Renal pelvis (tissue), 12 donors: ENCODE data around the gene IL31RA. TPM values are rescaled to one million over a fixed set of nuclear protein-coding genes. Genes with fewer than 3 reads are reported as not detected.
A peak's percentile ranks its signal among the peaks of the same experiment; 100 is the strongest.
"Not testable (repeated sequence)": the region's sequence is repeated elsewhere in the genome, so short reads cannot be mapped to it uniquely, and the experiment has no call there.

Experiments used
- DNase-seq: peaks from one replicate; pipeline ENCODE4 v3.0.0-alpha.2; 2013
- long read RNA-seq, 16 experiments: transcript quantifications; one replicate each; lab custom pipeline, GENCODE V29; 2026
- polyA plus RNA-seq, 3 donors: library from polyadenylated mRNA; unstranded; fragments of 120-200 nt; gene quantifications; one replicate each; pipeline ENCODE4 v1.2.1, GENCODE V29; 2013; ENCODE audit not compliant: insufficient read length in 3 of 3

Gene IL31RA
- polyA plus RNA-seq = under 1 TPM in 2 of 3 donors, not detected in 1; 0.07 to 0.13 TPM
- long read RNA-seq, donor 1 = 0 reads
- long read RNA-seq, donor 2 = 0 reads
- long read RNA-seq, donor 3 = 0 reads
- long read RNA-seq, donor 4 = 0 reads
- long read RNA-seq, donor 5 = 0 reads
- long read RNA-seq, donor 6 = 0 reads
- long read RNA-seq, donor 7 = 0 reads
- long read RNA-seq, donor 8 = 0 reads
- long read RNA-seq, donor 9 = 0 reads
- long read RNA-seq, donor 10 = 0 reads
- long read RNA-seq, donor 11 = 0 reads
- long read RNA-seq, donor 12 = 0 reads
- long read RNA-seq, donor 13 = 0 reads
- long read RNA-seq, donor 14 = 0 reads
- long read RNA-seq, donor 15 = 0 reads
- long read RNA-seq, donor 16 = 0 reads

- DNase-seq = no peak
Observed at GRCh38 chr5:55850839-55851674, at the start of gene IL31RA. TSS of gene IL31RA (plus strand) at chr5:55851357. CDS start at chr5:55851571, 214 bp downstream.

DNA sequence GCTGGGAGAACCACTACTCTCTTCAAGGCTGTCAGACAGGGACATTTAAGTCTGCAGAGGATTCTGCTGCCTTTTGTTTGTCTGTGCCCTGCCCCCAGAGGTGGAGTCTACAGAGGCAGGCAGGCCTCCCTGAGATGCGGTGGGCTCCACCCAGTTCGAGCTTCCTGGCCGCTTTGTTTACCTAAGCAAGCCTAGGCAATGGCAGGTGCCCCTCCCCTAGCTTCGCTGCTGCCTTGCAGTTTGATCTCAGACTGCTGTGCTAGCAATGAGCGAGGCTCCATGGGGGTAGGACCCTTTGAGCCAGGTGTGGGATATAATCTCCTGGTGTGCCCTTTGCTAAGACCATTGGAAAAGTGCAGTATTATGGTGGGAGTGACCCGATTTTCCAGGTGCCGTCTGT, 42.3 kb upstream of the IL31RA start:
- DNase-seq = not testable (repeated sequence)

DNA sequence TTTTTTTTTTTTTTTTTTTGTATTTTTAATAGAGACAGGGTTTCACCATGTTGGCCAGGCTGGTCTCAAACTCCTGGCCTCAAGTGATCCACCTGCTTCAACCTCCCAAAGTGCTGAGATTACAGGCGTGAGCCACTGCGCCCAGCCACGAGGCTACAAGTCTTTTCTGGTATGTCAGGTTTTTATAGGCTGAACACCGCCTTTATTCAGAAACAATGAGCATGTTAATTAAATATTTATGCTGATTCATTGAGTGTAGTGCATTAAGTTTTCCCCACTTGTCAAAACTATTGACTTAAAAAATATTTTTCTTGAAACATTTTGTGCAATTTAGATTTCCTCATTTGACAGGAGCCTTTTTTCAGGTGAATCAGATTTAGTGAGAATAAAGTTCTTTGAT, 35.2 kb upstream of the IL31RA start:
- DNase-seq = not testable (repeated sequence)

- no peak for DNase-seq
Observed at GRCh38 chr5:55816342-55816741, 34.8 kb upstream of the IL31RA start.

DNA sequence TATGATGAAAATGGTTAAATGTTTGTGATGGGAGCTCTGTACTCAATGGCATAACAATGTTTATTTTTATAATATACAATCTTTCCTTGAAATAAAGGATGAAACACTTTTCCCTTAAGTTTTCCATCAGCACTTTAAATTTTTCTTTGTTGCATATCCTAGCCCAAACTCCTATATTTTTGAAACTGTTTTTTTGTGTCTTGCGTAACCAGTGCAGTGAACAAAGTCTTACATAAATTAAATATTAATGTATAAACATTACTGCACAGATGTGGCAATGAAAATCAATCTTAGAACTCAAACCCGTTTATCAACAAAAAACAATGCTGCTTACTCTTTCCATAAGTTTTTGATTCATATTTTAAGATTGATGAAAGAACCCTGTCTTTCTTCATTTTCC, 34.1 kb upstream of the IL31RA start:
- DNase-seq = no peak

- DNase-seq = no peak
Observed at GRCh38 chr5:55820488-55820887, 30.7 kb upstream of the IL31RA start.

- peak; percentile 22 for DNase-seq
Observed at GRCh38 chr5:55821731-55822512, 29.2 kb upstream of the IL31RA start.

DNA sequence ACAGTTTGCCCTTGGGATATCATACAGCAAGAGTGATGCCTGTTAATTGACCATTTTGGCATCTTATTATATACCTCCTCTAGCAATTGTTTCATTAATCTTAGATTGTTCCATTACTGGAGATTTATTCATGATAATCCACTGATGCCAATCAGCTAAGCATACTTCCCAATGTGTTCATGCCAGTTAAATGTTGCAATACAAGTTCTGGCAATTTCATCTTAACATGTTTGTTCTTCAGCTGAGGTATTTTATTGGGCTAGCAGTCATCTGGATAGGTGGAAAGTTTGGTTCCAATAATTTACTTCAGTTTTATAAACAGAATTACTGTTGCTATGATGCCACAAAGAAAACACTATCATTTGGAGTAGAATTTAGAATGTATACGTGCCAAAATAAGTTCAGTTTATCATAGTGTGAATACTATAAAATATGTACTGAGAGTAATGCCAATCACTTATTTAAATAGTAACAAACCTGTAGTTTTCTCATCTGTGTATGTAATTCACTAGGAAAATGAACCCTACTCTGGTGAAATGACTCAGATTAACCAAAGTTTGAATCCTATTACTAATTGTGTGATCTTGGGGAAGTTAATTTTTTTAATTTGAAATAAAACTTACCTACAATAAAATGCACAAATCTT, 27.9 kb upstream of the IL31RA start:
- DNase-seq = no peak

DNA sequence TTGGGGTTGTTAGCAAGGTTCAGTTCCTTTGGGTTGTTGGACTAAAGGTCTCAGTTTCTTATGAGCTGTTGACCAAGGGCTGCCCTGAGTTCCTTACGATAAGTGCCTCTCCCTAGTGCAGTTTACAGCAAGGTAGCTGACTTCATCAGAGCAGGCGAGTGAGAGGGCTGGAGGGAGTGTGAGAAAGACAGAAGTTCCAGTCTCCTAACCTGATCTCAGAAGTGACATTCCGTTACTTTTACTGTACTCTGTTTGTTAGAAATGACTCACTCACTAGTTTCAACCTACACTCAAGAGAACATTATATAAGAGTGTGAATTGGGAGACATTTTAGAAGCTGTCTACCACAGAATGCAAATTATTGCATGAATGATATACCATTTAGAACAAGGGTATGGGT, 21.2 kb upstream of the IL31RA start:
- DNase-seq = no peak

DNA sequence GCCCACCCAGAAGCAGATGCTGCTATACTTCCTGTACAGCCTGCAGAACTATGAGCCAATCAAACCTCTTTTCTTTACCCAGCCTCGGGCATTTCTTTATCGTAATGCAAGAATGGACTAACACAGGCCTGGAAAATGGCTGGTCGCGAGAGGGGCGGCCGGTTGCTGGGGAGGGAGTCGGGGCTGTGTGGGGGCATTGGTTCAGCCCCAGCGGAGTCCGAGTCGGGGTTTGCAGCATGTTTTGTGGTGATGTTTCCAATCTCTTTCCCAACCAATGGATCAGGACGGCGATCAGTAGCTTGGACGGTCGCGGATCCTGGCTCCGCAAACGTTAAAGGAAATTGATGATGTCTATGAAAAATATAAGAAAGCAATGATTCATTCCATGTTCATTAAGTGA, 18.7 kb upstream of the IL31RA start:
- no peak for DNase-seq

GRCh38 chr5:55836191-55836590, 15.0 kb upstream of the IL31RA start:
- DNase-seq = no peak

GRCh38 chr5:55841976-55842375, 9.2 kb upstream of the IL31RA start:
- no peak for DNase-seq

DNA sequence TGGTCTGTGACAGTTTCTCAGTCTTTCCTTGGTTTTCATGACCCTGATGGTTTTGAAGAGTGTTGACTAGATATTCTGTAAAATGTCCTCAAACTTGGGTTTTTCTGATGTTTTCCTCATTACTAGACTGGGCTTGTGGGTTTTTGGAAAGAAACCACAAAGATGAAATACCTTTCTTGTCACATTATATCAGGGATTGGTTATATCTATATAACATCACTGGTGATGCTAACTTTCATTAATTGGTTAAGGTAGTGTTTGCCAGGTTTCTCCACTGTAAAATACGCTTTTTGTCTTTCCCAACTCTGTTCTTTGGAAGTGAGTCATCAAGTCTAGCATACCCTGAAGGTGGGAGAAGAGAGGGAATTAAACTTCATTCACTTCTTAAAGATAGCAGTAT, 3.3 kb upstream of the IL31RA start:
- DNase-seq = no peak

DNA sequence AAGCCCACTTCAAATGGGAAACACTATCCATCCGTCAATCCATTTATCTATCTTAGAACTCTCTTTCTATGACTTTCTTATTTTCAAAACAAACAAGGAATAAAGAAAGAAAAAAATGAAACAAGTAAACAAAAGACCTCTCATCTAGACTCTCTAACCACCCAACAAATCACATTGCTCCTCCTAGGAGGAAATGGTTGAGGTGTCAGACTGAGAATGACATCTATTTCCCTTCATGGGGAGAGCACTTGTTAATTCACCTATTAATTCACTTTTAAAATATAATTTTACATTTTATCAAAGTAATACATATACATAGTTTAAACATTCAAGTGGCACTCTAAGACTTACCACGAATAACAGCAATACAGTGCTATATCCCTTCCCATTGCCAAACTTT, 2.4 kb upstream of the IL31RA start:
- DNase-seq = no peak

GRCh38 chr5:55851675-55851979, 470 bp downstream of the IL31RA start:
- no peak for DNase-seq

DNA sequence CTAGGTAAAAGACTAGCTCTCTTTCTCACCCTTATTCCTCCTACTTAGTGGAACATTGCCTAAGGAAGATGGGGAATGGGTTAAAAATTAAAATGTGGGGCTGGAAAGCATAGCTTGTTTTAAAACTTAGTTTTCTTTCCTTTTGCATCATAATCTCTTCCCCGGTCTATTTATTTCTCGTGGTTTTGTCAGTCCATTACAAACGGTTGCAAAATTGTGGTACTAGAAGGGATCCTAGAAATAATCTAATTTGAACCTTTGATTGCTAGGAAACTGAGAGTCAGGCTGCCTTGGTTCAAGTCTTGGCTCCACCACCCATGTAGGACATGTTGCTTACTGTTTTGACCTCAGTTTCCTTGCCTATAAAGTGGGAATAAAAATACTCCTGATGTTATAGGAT, 1.3 kb downstream of the IL31RA start:
- DNase-seq = no peak

DNA sequence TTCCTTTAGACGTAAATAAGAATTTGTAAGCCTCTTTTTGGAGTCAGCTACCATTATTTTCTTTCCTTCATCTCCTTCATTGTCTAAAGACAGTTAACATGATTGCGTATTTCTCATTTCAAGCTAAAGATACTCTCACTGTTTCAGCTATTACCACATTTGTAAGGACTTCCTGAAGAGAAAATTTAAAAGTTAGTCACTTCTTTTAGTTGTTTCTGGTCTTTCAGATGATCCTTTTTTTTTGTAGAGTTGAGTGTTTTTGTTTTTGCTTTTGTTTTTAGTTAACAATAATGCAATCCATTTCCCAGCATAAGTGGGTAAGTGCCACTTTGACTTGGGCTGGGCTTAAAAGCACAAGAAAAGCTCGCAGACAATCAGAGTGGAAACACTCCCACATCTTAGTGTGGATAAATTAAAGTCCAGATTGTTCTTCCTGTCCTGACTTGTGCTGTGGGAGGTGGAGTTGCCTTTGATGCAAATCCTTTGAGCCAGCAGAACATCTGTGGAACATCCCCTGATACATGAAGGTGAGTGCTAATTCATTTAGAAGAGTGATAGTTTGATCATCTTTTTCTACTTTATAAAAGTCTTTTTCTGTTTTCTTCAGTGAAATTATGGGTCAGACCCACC, 2.0 kb downstream of the IL31RA start:
- DNase-seq = no peak

DNA sequence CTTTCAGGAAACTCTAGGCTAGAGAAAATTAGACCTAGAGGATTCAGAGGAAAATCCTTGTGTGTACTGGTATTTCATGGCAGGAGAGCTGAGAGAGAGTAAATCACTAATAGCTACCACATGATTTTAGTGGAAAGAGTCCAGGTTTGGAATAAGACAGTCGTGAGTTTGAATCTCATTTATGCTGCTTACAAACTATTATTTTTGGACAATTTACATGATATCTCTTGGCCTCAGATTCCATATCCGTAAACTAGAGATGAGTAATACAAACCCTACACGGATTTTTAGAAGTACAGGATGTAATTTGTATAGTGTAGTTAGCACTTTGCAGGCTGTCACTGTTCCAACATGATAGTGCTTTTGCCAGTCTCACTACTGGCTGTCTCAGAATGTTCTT, 2.7 kb downstream of the IL31RA start:
- no peak for DNase-seq

- DNase-seq = peak; percentile 5
Observed at GRCh38 chr5:55855509-55855908, 4.4 kb downstream of the IL31RA start.

DNA sequence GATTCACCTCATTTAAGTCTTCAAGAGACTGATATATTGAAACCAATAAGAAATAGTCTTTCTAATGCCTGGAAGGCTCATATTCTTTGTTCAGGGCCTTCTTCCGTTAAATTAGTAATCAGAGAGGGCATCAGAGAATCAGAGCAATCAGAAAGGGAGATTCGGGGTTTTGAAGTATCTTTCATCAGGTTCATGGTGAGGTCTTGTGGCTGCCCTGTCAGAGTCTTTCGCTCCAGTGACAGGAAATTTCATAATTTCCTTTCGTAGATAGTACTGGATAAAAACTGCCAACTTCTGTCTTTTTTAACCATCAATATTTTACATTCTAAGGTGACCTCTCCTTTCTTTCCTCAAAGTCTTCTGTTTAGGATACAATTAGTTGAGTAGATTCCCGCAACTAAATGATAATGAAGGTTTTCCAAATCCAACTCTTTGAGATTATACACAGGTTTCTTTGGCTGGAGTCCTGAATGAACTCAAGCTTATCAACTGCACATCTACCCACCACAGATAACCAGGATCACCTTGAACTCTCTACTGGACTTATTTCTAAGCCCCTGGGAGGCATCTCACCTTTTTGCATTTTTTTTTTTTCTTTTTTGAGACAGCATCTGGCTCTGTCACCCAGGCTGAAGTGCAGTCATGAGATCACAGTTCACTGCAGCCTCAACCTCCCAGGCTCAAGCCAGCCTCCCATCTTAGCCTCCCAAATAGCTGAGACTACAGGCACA, 5.5 kb downstream of the IL31RA start:
- no peak for DNase-seq

- DNase-seq = no peak
Observed at GRCh38 chr5:55857247-55857640, 6.1 kb downstream of the IL31RA start.
